ENCODE results near the gene PNMA6E. TPM values are rescaled to one million over a fixed set of nuclear protein-coding genes. Genes with fewer than 3 reads are reported as not detected.

Gene PNMA6E
- total and polyA plus RNA-seq, 11 donors: not detected

GRCh38 chrX:153440556-153441135 lies 39.5 kb upstream of the PNMA6E start:
- DNase-seq: no peak
- no peak overlapping the region for H3K27ac ChIP-seq
- H3K27me3 ChIP-seq: peaks cover 0 to 16% (median 0%) of the 10 kb centered on the region in 9 donors
- no peak overlapping the region for H3K4me3 ChIP-seq
- no peak for TF ChIP-seq POLR2A (IDR thresholded peaks at IDR 0.05)
- H3K36me3 ChIP-seq: no peaks in the 10 kb centered on the region
- intact Hi-C loops (cut with DNase I): loop anchor here in 1 of 10 donors (10.0 kb wide), 1 partner anchor 406 kb away; no protein-coding TSS in a partner anchor
- no peaks in the 10 kb centered on the region for H3K9me3 ChIP-seq
- WGBS, 4 donors: 74 to 82% (median 78%) methylated on average over 13 of the region's 13 CpGs
- no peak for ATAC-seq
- no peaks in the 10 kb centered on the region for H3K4me1 ChIP-seq

- no peak overlapping the region for H3K27ac ChIP-seq
- TF ChIP-seq CTCF (IDR thresholded peaks at IDR 0.05) (no peak), POLR2A (IDR thresholded peaks at IDR 0.05) (no peak)
- 84 to 95% (median 92%) methylated on average over 4 of the region's 4 CpGs for WGBS, 4 donors
- H3K4me3 ChIP-seq: no peak overlapping the region
- no peaks in the 10 kb centered on the region for H3K4me1 ChIP-seq
- DNase-seq: no peak
- H3K27me3 ChIP-seq: peaks cover 0 to 20% (median 0%) of the 10 kb centered on the region in 9 donors
- intact Hi-C loops (cut with DNase I): loop anchor here in 3 of 10 donors (5.0 to 10.0 kb wide), 2 partner anchors 405 to 408 kb away; no protein-coding TSS in a partner anchor
- H3K9me3 ChIP-seq: no peaks in the 10 kb centered on the region
- no peaks in the 10 kb centered on the region for H3K36me3 ChIP-seq
- peak in 1 of 4 donors; percentile 10 for ATAC-seq
Observed at GRCh38 chrX:153439977-153440376, 38.8 kb upstream of the PNMA6E start.

- peak in 2 of 4 donors; percentile 37 to 53 for ATAC-seq
- no peaks in the 10 kb centered on the region for H3K4me1 ChIP-seq
- H3K36me3 ChIP-seq: no peaks in the 10 kb centered on the region
- no peak overlapping the region for H3K4me3 ChIP-seq
- peaks cover 0 to 20% (median 0%) of the 10 kb centered on the region in 9 donors for H3K27me3 ChIP-seq
- DNase-seq: no peak
- peak in 8 of 12 donors; percentile 10 to 46 (median 25) for TF ChIP-seq CTCF (IDR thresholded peaks at IDR 0.05)
- no peak for TF ChIP-seq POLR2A (IDR thresholded peaks at IDR 0.05)
- intact Hi-C loops (cut with DNase I): loop anchor here in 2 of 10 donors (5.0 to 10.0 kb wide), 2 partner anchors 404 to 406 kb away; no protein-coding TSS in a partner anchor
- no peaks in the 10 kb centered on the region for H3K9me3 ChIP-seq
- WGBS, 4 donors: 23 to 55% (median 34%) methylated on average over 8 of the region's 8 CpGs
- no peak overlapping the region for H3K27ac ChIP-seq
Observed at GRCh38 chrX:153438532-153438931, 37.4 kb upstream of the PNMA6E start.

- intact Hi-C loops (cut with DNase I): loop anchor here in 2 of 10 donors (5.0 to 10.0 kb wide), 2 partner anchors 401 to 404 kb away; no protein-coding TSS in a partner anchor
- WGBS, 4 donors: 46 to 76% (median 64%) methylated on average over 3 of the region's 3 CpGs
- ATAC-seq (no peak), DNase-seq (no peak)
- no peaks in the 10 kb centered on the region for H3K36me3 ChIP-seq
- H3K27ac ChIP-seq: no peak overlapping the region
- TF ChIP-seq CTCF (IDR thresholded peaks at IDR 0.05) (no peak), POLR2A (IDR thresholded peaks at IDR 0.05) (no peak)
- peaks cover 0 to 23% (median 0%) of the 10 kb centered on the region in 9 donors for H3K27me3 ChIP-seq
- peaks cover 0 to 8% (median 0%) of the 10 kb centered on the region in 12 donors for H3K9me3 ChIP-seq
- H3K4me1 ChIP-seq: no peaks in the 10 kb centered on the region
- no peak overlapping the region for H3K4me3 ChIP-seq
Observed at GRCh38 chrX:153435845-153436244, 34.7 kb upstream of the PNMA6E start.
